Stimulated activated CD4-positive, alpha-beta T cell treated with anti-CD3 and anti-CD28 coated beads, Interleukin-12 subunit alpha, Interleukin-12 subunit beta, amount 100 ng/mL, for 48 hours (primary cell): ENCODE data around the gene TMEM37.

Experiments used
- DNase-seq, 3 donors: peaks; one replicate each; pipeline ENCODE4 v3.0.0-alpha.2; 2020; ENCODE audit warnings: low read depth in 2 of 3, low spot score in 1 of 3

Gene TMEM37

DNA sequence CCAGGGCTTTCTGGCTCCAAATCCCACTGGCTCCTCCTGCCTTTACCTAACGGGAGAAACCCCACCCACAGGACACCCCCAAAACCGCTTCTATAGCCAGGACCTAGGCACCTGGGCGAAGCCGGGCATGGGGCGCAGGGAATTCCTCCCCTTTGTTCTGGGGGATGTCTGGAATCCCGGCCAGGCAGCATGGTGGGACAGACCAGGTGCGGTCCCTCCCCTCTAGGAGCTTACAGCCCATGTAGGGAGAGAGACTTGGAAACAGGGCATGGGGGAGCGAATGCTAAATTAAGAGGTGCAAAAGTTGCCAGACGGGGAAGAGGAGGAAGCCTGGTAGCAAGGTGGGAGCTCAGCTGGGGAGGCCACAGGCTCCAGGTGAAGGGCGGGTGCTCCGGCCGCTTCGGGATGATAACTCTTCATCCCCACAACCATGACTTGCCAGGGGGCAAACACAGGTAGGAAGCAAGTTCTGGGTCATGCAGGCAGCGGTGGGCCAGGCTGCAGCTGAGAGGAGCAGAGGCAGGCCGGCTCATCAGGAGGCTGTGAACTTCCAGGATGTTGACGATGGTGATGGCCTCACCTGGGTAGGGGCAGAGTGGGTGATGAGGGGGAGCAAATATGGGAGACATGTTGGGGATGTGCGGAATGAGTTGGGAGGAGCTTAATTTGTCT, 1.3 kb downstream of the TMEM37 start:
- no peak for DNase-seq

DNA sequence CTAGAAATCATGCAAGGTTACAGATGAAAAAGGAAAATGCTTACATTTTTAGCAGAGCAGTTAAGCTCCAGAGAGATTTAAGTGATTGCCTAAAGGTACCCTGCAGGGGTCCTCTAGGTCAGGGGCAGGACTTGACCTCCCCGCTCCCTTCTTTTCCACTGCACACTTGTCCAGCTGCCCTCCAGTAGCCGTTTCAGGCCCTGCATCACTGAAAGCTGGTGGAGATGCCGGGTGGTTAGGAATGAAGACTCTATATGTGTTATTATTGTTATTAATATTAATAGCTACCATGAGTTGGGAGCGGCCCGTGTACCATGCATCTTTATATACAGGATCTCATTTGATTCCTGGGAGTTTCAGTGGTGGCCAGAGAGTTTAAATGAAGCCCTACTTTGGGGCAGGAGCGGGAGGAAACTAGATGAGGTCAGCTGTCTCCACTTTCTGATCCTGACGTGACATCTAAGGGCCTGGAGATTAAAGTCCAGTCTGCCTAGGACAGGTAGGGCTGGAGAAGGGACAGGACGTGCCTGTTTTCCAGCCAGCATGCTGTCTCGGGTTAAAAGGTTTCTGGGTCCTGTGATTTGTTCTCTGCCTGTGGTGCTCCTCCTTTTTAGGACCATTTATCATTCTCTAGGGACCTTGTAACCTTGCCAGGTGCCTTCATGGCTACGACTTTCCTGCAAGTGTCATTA, 2.1 kb downstream of the TMEM37 start:
- no peak for DNase-seq

GRCh38 chr2:119434664-119435063, 3.0 kb downstream of the TMEM37 start:
- no peak for DNase-seq

DNA sequence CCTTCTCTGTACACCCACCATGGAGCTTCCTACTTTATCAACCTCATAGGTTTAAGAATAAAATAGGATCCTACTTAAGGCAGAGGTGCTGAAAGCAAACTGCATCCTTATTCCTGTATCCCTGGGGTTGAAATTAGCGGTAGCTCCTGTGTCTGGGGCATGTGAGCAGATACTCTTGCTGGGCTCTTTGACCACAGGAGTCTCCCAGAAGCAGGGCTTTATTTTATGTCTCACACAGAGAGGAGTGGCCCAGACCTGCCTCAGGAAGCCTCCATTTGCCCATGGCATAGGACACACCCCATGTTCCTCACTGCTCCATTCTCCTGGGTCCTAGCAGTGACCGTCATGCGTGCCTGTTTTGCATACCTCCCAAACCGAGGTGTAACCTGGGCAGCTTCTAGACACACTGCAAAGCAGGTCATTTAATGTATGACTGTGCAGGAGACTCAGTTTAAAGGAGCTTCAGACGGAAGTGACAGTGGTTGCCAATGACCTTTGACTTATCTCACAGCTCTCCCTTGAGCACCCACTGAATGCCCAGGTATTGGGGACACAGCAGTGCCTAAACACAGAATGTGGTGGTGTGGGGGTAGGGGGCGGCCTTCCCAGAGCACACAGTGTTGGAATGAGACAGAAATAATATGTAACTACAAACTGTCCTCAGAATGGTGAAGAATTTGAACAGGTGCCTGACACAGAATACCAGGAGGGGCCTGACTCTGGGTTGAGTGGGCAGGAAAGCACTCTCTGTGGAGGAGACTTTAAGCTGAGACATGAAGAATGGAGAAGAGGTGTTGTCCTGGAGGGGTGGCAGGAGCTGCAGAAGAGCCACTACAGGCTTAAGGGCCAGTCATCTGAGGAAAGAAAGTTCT, 3.7 kb downstream of the TMEM37 start:
- DNase-seq = no peak

DNA sequence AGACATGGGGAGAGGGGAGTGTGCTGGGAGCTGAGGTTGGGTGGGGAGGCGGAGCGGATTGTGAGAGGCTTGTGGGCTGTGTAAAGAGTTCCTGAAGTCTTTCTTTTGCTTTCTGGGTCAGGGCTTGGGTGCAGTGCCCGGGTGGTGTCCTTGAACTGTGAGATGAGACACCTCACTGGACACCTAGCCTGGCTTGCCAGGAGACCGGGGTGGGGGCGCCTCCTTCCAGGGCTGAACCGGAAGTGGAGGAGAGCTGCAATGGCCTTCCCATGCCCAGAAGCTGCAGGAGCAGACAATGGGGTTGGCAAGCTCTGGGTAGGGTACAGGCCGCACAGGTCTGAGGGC, 4.3 kb downstream of the TMEM37 start:
- no peak for DNase-seq

DNA sequence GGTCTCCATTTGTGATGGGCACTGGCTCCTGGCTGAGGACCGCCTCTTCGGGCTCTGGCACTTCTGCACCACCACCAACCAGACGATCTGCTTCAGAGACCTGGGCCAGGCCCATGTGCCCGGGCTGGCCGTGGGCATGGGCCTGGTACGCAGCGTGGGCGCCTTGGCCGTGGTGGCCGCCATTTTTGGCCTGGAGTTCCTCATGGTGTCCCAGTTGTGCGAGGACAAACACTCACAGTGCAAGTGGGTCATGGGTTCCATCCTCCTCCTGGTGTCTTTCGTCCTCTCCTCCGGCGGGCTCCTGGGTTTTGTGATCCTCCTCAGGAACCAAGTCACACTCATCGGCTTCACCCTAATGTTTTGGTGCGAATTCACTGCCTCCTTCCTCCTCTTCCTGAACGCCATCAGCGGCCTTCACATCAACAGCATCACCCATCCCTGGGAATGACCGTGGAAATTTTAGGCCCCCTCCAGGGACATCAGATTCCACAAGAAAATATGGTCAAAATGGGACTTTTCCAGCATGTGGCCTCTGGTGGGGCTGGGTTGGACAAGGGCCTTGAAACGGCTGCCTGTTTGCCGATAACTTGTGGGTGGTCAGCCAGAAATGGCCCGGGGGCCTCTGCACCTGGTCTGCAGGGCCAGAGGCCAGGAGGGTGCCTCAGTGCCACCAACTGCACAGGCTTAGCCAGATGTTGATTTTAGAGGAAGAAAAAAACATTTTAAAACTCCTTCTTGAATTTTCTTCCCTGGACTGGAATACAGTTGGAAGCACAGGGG, 5.5 kb downstream of the TMEM37 start:
- DNase-seq = no peak

DNA sequence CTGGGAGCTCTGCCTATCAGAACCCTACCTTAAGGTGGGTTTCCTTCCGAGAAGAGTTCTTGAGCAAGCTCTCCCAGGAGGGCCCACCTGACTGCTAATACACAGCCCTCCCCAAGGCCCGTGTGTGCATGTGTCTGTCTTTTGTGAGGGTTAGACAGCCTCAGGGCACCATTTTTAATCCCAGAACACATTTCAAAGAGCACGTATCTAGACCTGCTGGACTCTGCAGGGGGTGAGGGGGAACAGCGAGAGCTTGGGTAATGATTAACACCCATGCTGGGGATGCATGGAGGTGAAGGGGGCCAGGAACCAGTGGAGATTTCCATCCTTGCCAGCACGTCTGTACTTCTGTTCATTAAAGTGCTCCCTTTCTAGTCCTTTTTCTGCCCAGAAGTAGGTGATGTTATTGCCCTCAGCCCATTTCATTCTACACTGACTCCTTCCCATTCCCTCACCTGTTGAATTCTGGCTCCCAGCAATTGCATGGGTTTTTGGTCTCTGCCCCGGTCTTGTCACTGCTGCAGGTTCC, 6.5 kb downstream of the TMEM37 start:
- DNase-seq = no peak

DNA sequence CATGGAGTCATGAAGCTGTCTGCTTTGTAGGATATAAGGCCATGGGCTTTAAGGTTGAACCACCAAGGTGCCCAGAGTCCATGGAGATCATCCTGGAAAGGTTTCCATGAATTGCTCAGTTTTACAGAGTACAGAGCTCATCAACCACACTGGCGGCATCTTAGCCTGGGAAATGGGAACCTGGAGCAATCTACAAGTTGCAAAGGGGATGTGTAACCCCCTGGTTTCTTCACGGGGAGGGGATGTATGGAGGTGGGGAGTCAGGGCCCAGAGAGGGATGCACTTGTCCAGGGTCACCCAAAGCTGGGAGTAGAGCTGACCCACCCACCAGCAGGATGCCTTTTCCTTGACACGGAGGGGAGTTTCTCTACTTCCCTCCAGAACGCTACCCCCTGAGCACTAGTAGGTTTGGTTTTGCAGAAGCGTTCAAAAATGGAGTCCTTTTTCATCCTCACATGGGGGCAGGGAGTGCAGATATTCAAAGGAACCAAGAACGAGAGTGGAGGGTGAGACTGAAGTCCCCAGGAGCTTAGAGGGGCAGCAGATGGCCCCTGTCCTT, 7.2 kb downstream of the TMEM37 start:
- DNase-seq = no peak

DNA sequence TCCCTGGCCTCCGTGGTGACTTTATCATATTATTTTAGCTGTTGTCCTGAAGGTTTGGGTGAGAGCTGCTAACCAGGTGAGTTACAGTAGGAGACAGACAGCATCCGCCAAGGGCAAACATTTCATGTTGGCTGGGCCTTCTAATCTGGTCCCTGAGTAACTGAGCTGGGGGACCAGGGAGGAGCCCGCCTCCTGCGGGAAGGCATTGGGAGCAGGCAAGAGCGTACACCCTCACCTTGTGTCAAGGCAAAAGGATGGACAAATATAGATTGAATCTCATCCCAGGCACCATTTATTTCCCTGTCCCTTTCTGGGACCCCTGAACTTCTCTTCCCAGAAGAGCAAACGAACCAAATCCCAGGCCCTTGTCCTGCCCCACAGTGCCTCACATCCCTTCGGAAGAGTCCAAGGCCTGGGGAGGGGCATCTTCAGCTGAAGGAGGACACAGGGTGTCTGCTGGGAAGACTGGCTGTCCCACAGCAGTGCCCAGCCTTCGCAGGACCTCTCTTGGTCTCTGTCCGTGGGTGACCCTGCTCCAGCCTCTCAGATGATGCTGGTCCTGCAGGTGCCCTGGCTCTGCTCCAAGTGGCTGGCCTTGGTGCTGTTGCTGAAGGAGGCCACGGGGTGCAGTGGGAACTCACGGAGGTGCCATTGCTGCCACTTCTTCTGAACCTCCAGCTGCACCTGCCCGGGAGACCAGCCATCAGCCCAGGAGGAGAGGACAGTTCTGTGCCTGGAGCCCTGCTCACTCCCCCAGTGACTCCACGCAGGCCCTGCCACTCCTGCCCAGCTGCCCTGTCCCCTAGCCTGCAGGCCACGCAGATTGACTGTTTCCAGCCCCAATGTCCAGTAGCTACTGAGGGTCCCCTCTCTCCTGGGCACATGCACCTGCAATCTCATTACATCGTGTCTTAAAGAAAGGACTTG, 8.2 kb downstream of the TMEM37 start:
- no peak for DNase-seq

DNA sequence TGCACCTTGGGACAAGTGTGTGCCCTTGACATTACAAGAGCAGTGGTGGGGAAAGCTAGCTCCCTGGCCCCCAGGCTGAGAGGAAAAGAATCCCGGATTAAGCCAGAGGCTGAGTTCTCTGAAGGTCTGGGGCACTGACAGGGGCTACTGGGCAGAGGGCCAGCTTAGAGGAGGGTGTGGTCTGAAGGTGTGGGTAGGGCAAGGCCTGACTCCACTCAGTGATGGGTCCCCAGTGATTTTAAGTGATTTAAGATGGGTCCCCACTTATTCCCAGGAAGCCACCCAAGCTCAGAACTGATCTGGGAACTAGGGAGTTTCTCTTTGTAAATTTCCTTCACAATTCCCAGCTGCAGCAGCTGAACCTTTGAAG, 8.8 kb downstream of the TMEM37 start:
- no peak for DNase-seq

DNA sequence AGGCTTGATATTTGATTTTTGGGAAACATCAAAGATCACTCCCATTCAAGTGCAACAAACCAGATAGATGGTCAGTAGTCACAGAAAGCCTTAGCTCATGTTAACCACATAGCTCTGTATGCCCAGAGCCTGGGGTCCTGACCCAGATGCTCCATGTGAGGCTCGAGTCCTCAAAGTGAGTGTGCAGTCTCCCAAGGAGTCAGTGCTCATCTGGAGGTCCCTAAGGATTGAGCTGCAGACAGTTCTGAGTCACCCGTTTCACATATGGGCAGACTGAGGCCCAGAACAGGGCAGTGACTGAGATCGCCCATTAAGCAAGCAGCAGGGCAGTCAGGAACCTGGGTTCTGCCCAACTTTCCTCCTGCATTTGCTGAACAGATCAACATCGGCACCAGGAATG, 9.2 kb downstream of the TMEM37 start:
- DNase-seq = no peak

DNA sequence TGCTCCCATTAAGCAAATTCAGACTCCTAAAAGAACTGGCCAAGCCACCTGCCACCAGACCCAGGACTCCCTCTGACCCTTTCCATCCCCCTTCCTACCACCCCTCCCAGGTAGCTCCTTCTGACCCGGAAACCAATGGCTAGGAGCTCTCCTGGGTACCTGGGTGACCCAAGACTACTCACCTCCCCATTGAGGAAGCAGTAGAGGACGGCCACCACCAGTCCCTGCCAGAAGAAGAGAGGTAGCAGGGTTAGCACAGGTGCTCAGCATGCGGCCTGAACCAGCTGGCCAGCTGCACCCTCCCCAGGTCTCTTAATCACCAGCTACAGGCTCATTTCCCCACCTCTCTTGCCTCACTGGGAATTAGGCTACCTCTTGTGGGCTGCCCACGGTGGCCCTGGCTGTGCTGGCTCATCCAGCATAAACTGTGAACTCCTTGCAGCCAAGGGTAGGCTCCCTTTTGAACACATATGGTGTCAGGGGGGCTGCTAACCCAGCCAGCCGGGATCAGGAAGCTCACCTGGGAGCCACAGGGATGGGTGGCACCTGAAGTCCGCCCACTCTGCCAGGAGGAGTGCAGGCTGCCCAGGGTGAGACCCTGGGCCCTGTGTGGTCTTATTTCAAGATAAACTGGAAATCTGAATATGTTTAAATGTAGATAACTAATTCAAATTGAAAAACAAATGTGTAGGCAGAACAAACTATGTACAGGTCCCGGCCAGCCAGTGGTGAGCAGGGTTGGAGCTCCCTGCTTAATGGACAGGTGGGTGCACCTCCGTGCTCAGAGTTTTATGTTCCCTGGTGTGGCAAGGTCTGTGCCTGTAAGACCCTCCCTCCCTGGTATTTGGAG, 9.9 kb downstream of the TMEM37 start:
- DNase-seq = no peak

DNA sequence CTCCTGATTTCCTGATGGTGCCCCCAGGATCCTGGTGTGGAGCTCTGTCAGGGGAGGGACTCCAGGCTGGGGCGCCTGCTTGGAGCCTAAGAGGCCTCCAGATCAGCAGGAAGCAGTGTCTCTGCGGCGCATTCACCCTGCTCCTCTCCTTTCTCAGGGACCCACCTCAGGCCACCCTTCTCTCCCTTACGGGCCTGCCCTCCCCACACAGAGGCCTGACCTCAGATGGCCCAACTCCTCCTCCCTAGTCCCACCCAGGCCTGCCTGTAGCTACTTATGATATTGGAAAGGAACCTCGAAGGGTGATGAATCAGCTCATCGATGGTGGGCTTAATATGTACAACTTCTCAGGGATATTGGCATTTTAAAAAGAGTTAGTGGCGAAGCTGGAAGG, 10.6 kb downstream of the TMEM37 start:
- no peak for DNase-seq

- DNase-seq = no peak
These were observed 11.2 kb downstream of the TMEM37 start for GRCh38 chr2:119442850-119443249.

- DNase-seq = no peak
These were observed 14.4 kb downstream of the TMEM37 start for GRCh38 chr2:119446037-119446436.

GRCh38 chr2:119448427-119449141, 16.9 kb downstream of the TMEM37 start:
- no peak for DNase-seq

DNA sequence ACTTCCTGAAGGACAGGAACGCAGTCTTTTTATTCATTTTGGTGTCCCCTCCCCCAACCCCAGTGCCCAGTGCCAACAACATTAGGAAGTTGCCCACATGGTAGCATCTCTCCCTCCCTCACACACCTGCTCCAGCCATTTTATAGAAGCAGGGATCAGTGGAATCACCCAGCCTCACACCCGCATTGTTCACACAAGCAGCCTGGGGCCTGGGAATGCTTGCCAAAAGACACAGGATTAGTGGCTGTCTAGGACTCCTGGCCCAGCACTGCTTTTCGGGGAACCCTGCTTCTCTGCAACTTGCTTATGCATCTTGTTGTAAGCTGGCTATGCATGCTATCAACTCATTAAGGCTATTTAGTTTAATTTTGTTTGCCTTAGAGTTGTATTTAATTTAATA, 17.9 kb downstream of the TMEM37 start:
- no peak for DNase-seq

DNA sequence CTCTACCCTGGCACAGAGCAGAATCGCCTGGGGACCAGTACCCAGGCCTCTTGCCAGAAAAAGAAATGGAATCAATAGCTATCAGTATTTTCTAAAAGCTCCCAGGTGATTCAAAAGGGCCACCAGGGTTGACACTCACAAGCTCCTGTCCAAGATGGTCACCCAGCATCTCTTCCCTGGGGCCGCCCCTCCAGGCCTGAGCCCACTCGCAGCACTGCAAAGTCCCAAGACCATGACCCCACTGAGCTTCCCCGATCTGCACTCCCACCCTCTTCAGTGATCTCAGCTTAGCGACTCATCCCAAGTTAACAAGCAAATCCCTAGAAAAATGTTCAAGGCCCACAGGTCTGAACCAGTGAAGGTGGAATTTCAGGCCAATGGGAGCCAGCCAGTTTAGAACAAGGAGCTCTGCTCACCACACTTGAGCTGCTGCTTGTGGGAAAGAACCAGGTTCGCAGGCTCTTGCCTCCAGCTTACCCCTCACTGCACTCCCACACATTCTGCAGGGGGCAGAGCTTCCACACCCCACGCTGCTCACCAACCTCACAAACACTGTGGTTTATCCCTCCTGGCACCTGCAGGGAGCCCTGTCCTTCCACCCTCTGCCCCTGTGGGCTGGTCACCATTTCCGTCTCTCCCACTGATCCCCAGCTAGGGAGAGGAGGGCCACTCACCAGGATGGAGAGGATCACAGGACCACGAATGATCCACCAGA, 19.8 kb downstream of the TMEM37 start:
- DNase-seq = no peak
